HFF-Myc (cell line): ENCODE results near the gene PGLYRP2.
A peak's percentile ranks its signal among the peaks of the same experiment; 100 is the strongest.

Experiments used
- DNase-seq: peaks from one replicate; pipeline ENCODE4 v3.0.0-alpha.2; 2011; ENCODE audit warnings: low read depth; ENCODE audit errors: extremely low read depth
- H3K4me3 ChIP-seq: replicated peaks from 2 replicates; pipeline ENCODE4 v1.5.1; 2011; ENCODE audit warnings: low read depth, mild to moderate bottlenecking, control low read depth, low read length
- CTCF ChIP-seq: IDR thresholded peaks from 2 replicates; pipeline ENCODE4 v1.5.1; 2012; ENCODE audit warnings: mild to moderate bottlenecking, low read depth, low read length, control low read depth; ENCODE audit errors: missing control alignments

PGLYRP2 gene

GRCh38 chr19:15449620-15450527, 29.4 kb downstream of the PGLYRP2 start, which contains the start of gene WIZ:
Gene WIZ (minus strand): TSS chr19:15449956. CDS start chr19:15448307, 1,649 bp downstream.
- TF ChIP-seq CTCF: no peak
- DNase-seq: no peak
- peak within 1 kb of the TSS; percentile 45 for H3K4me3 ChIP-seq

- no peak for DNase-seq
- H3K4me3 ChIP-seq: peak overlapping the region; percentile 45
- TF ChIP-seq CTCF: no peak
Observed at GRCh38 chr19:15448778-15449619, 30.3 kb downstream of the PGLYRP2 start.

- TF ChIP-seq CTCF: no peak
- DNase-seq: no peak
- H3K4me3 ChIP-seq: no peak overlapping the region
Observed at GRCh38 chr19:15448044-15448777, 31.1 kb downstream of the PGLYRP2 start.

- TF ChIP-seq CTCF: no peak
- no peak overlapping the region for H3K4me3 ChIP-seq
Observed at GRCh38 chr19:15447057-15447456, 32.2 kb downstream of the PGLYRP2 start.

GRCh38 chr19:15445807-15446376, 33.4 kb downstream of the PGLYRP2 start:
- TF ChIP-seq CTCF: no peak
- no peak for DNase-seq
- no peak overlapping the region for H3K4me3 ChIP-seq

More at GRCh38 chr19:15447057-15447456, 32.2 kb downstream of the PGLYRP2 start:
- no peak for DNase-seq

- no peak for TF ChIP-seq CTCF
- DNase-seq: no peak
- H3K4me3 ChIP-seq: no peak overlapping the region
Observed at GRCh38 chr19:15445227-15445605, 34.1 kb downstream of the PGLYRP2 start.
